H9 (cell line): ENCODE measurements around the gene PCED1A. TPM values are rescaled to one million over a fixed set of nuclear protein-coding genes. Genes with fewer than 3 reads are reported as not detected.

Experiments
- DNase-seq: peaks from one replicate; pipeline ENCODE4 v3.0.0-alpha.2; 2017
- H2AFZ ChIP-seq: one replicate; pipeline ENCODE4 v1.6.1; 2013; ENCODE audit warnings: mild to moderate bottlenecking, low read length, control low read depth, moderate library complexity
- H2AK5ac ChIP-seq: 2 replicates; pipeline ENCODE4 v1.6.1; 2013; ENCODE audit warnings: low read length, control low read depth, mixed read lengths; ENCODE audit not compliant: insufficient read length
- H2BK120ac ChIP-seq: one replicate; pipeline ENCODE4 v1.6.1; 2013; ENCODE audit warnings: low read depth, mild to moderate bottlenecking, low read length, control low read depth, inconsistent platforms; ENCODE audit not compliant: poor library complexity, severe bottlenecking
- H2BK12ac ChIP-seq: 2 replicates; pipeline ENCODE4 v1.6.1; 2013; ENCODE audit warnings: low read length, control low read depth, mixed read lengths, low read depth; ENCODE audit not compliant: insufficient read length
- H2BK15ac ChIP-seq: 2 replicates; pipeline ENCODE4 v1.6.1; 2013; ENCODE audit warnings: low read depth, low read length, control low read depth
- H2BK20ac ChIP-seq: one replicate; pipeline ENCODE4 v1.6.1; 2013; ENCODE audit warnings: low read depth, mild to moderate bottlenecking, low read length, control low read depth, inconsistent platforms; ENCODE audit not compliant: poor library complexity, severe bottlenecking
- H2BK5ac ChIP-seq: 2 replicates; pipeline ENCODE4 v1.6.1; 2013; ENCODE audit warnings: low read length, control low read depth, mixed read lengths; ENCODE audit not compliant: insufficient read length
- H3K14ac ChIP-seq: 2 replicates; pipeline ENCODE4 v1.6.1; 2013; ENCODE audit warnings: low read length, control low read depth; ENCODE audit not compliant: insufficient read depth
- H3K18ac ChIP-seq: 2 replicates; pipeline ENCODE4 v1.6.1; 2013; ENCODE audit warnings: low read depth, mild to moderate bottlenecking, mixed read lengths, low read length, control low read depth; ENCODE audit not compliant: insufficient read length
- H3K23ac ChIP-seq: 2 replicates; pipeline ENCODE4 v1.6.1; 2013; ENCODE audit warnings: low read length, control low read depth, mixed read lengths, low read depth; ENCODE audit not compliant: insufficient read length
- H3K23me2 ChIP-seq: 2 replicates; pipeline ENCODE4 v1.6.1; 2013; ENCODE audit warnings: low read depth, mild to moderate bottlenecking, mixed read lengths, low read length, control low read depth; ENCODE audit not compliant: insufficient read length, poor library complexity, severe bottlenecking
- H3K27ac ChIP-seq: 2 replicates; pipeline ENCODE4 v1.5.1; 2013; ENCODE audit warnings: low read length, control low read depth, mixed read lengths, low read depth; ENCODE audit not compliant: insufficient read length
- H3K27me3 ChIP-seq: 2 replicates; pipeline ENCODE4 v1.6.1; 2013; ENCODE audit warnings: low read length, control low read depth, inconsistent platforms; ENCODE audit not compliant: insufficient read depth
- H3K4ac ChIP-seq: 2 replicates; pipeline ENCODE4 v1.6.1; 2013; ENCODE audit warnings: low read depth, mild to moderate bottlenecking, control low read depth, inconsistent platforms, low read length, moderate library complexity
- H3K4me1 ChIP-seq: 2 replicates; pipeline ENCODE4 v1.6.1; 2013; ENCODE audit warnings: low read length, control low read depth, inconsistent platforms; ENCODE audit not compliant: insufficient read depth
- H3K4me2 ChIP-seq: 2 replicates; pipeline ENCODE4 v1.6.1; 2013; ENCODE audit warnings: low read length, control low read depth, mixed read lengths; ENCODE audit not compliant: insufficient read length, insufficient read depth
- H3K56ac ChIP-seq: 2 replicates; pipeline ENCODE4 v1.6.1; 2013; ENCODE audit warnings: low read depth, mild to moderate bottlenecking, mixed read lengths, low read length, control low read depth; ENCODE audit not compliant: insufficient read length
- H3K79me1 ChIP-seq: 2 replicates; pipeline ENCODE4 v1.6.1; 2013; ENCODE audit warnings: low read depth, mild to moderate bottlenecking, moderate library complexity, low read length, control low read depth, inconsistent platforms; ENCODE audit not compliant: insufficient read depth, poor library complexity, severe bottlenecking
- H3K79me2 ChIP-seq: 2 replicates; pipeline ENCODE4 v1.6.1; 2013; ENCODE audit warnings: low read length, control low read depth, inconsistent platforms; ENCODE audit not compliant: insufficient read depth
- H3K9ac ChIP-seq: 2 replicates; pipeline ENCODE4 v1.6.1; 2013; ENCODE audit warnings: low read length, control low read depth, mixed read lengths; ENCODE audit not compliant: insufficient read length; ENCODE audit errors: extremely low read depth
- H3K9me3 ChIP-seq: one replicate; pipeline ENCODE4 v1.6.1; 2013; ENCODE audit warnings: low read depth, low read length, inconsistent platforms; ENCODE audit not compliant: control insufficient read depth
- H3T11ph ChIP-seq: one replicate; pipeline ENCODE4 v1.6.1; 2013; ENCODE audit warnings: mild to moderate bottlenecking, low read length, control low read depth, inconsistent platforms
- H4K20me1 ChIP-seq: one replicate; pipeline ENCODE4 v1.6.1; 2013; ENCODE audit not compliant: control insufficient read depth, insufficient read length, insufficient read depth
- H4K5ac ChIP-seq: 2 replicates; pipeline ENCODE4 v1.6.1; 2013; ENCODE audit warnings: low read depth, mild to moderate bottlenecking, mixed read lengths, low read length, control low read depth; ENCODE audit not compliant: insufficient read length
- H4K8ac ChIP-seq: replicated peaks from 2 replicates; pipeline ENCODE4 v1.6.1; 2013; ENCODE audit warnings: low read length, control low read depth, mixed read lengths, low read depth; ENCODE audit not compliant: insufficient read length
- H4K91ac ChIP-seq: 2 replicates; pipeline ENCODE4 v1.6.1; 2013; ENCODE audit warnings: low read depth, mild to moderate bottlenecking, moderate library complexity, mixed read lengths, low read length, control low read depth; ENCODE audit not compliant: insufficient read length
- H3K27ac Mint-ChIP-seq, 3 experiments: 2 replicates in 2 of 3; 3 replicates in 1 of 3; pipeline ENCODE4 v1.8.0; 2020 to 2021; ENCODE audit warnings: mixed read lengths in 3 of 3, mild to moderate bottlenecking in 1 of 3, moderate library complexity in 1 of 3
- H3K27me3 Mint-ChIP-seq: 2 replicates; pipeline ENCODE4 v1.8.0; 2021; ENCODE audit warnings: low read depth, mild to moderate bottlenecking, moderate library complexity, mixed read lengths
- H3K36me3 Mint-ChIP-seq, 3 experiments: 2 replicates in 2 of 3; 3 replicates in 1 of 3; pipeline ENCODE4 v1.8.0; 2020 to 2021; ENCODE audit warnings: low read depth in 3 of 3, mixed read lengths in 3 of 3; ENCODE audit not compliant: insufficient read depth in 1 of 3
- H3K4me1 Mint-ChIP-seq, 2 experiments: 2 replicates each; pipeline ENCODE4 v1.8.0; 2020; ENCODE audit warnings: mixed read lengths in 2 of 2
- H3K4me3 Mint-ChIP-seq, 2 experiments: 2 replicates in 1 of 2; 3 replicates in 1 of 2; pipeline ENCODE4 v1.8.0; 2020 to 2021; ENCODE audit warnings: mild to moderate bottlenecking in 2 of 2, mixed read lengths in 2 of 2, moderate library complexity in 1 of 2
- H3K9me3 Mint-ChIP-seq, 2 experiments: 2 replicates in 1 of 2; 3 replicates in 1 of 2; pipeline ENCODE4 v1.8.0; 2020; ENCODE audit warnings: mild to moderate bottlenecking in 2 of 2, mixed read lengths in 2 of 2, moderate library complexity in 1 of 2
- WGBS: extraction: QIAGEN DNeasy Blood & Tissue Kit; methylation state at CpG from one replicate; pipeline ENCODE4 v1.1.7; 2013; ENCODE audit warnings: missing lambda C conversion rate, low lambda C conversion rate, mixed read lengths; ENCODE audit not compliant: insufficient read length; ENCODE audit errors: extremely low coverage; 5-methylcytosine and 5-hydroxymethylcytosine counted together
- total RNA-seq: library from RNA; stranded (reverse); gene quantifications from 2 replicates; pipeline ENCODE4 v1.2.1, GENCODE V29; 2021
- TF ChIP-seq, protein P1 (sequence below): fragments of 200-600 bp; sonication (generic); conservative IDR thresholded peaks from 3 replicates; pipeline ENCODE4 v1.8.0; 2021; ENCODE audit warnings: antibody characterized with exemption, mild to moderate bottlenecking

Gene PCED1A
- total RNA-seq, 1 experiment from 2014 or later, result 30.8 TPM

DNA sequence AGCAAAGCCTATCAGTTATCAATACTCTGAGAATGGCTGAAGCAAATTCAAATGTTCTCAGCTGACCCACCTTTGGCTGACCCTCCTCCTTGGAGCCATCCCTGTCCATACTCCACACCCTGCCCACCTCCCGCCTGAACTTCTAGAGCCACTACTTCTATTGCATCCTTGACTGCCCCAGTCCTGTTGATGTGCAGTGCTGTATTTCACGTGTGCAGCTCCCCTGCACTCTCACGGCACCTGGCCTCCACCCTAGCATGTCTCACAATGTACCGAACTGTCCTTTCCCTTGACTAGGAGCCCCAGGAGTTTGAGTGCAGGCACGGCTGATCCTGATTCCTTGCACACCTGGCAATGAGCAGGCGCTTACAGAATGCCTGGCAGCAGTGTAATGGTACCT, 47.0 kb downstream of the PCED1A start:
- H3K36me3 Mint-ChIP-seq, result peaks cover 22 to 50% (median 33%) of the 10 kb centered on the region in 3 experiments
- H3K27me3 Mint-ChIP-seq, result peaks cover 13% of the 10 kb centered on the region
- Histone ChIP-seq H3K18ac (no peak overlapping the region), H2BK12ac (no peak overlapping the region), H2BK5ac (no peak overlapping the region), H3K4ac (no peak overlapping the region), H2BK20ac (no peak overlapping the region), H3K27ac (no peak overlapping the region), H2AFZ (no peak overlapping the region), H3K23me2 (no peaks in the 10 kb centered on the region), H3K23ac (no peak overlapping the region), H3K4me2 (no peak overlapping the region), H3K9me3 (no peaks in the 10 kb centered on the region), H4K5ac (no peak overlapping the region), H3K56ac (no peak overlapping the region), H3K4me1 (no peaks in the 10 kb centered on the region), H2AK5ac (no peak overlapping the region), H2BK15ac (no peak overlapping the region), H2BK120ac (no peak overlapping the region), H4K20me1 (no peaks in the 10 kb centered on the region), H3K79me1 (no peaks in the 10 kb centered on the region), H4K8ac (no peak overlapping the region), H4K91ac (no peak overlapping the region), H3K79me2 (no peaks in the 10 kb centered on the region), H3T11ph (no peak overlapping the region), H3K9ac (no peak overlapping the region), H3K14ac (no peak overlapping the region), H3K27me3 (no peaks in the 10 kb centered on the region)
- H3K9me3 Mint-ChIP-seq, result peaks cover 0 to 3% of the 10 kb centered on the region in 2 experiments; a peak in 1 of 5 replicates
- TF ChIP-seq, protein P1, sequence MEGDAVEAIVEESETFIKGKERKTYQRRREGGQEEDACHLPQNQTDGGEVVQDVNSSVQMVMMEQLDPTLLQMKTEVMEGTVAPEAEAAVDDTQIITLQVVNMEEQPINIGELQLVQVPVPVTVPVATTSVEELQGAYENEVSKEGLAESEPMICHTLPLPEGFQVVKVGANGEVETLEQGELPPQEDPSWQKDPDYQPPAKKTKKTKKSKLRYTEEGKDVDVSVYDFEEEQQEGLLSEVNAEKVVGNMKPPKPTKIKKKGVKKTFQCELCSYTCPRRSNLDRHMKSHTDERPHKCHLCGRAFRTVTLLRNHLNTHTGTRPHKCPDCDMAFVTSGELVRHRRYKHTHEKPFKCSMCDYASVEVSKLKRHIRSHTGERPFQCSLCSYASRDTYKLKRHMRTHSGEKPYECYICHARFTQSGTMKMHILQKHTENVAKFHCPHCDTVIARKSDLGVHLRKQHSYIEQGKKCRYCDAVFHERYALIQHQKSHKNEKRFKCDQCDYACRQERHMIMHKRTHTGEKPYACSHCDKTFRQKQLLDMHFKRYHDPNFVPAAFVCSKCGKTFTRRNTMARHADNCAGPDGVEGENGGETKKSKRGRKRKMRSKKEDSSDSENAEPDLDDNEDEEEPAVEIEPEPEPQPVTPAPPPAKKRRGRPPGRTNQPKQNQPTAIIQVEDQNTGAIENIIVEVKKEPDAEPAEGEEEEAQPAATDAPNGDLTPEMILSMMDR, result no peak
- no peaks in the 10 kb centered on the region for H3K4me1 Mint-ChIP-seq
- no peak overlapping the region for H3K4me3 Mint-ChIP-seq
- no CpG with 5 or more reads among the region's 6 CpGs for WGBS
- no peak overlapping the region; a peak in 1 of 7 replicates for H3K27ac Mint-ChIP-seq
- DNase-seq, result no peak

Other genes with a start within 250 kb of the PCED1A start
- gene NOP56, start 188.0 kb downstream of the PCED1A start, total RNA-seq, result 756 and 774 TPM in 2 replicates
- gene IDH3B, start 176.4 kb downstream of the PCED1A start, total RNA-seq, result 114 and 122 TPM in 2 replicates
- gene EBF4, start 147.9 kb downstream of the PCED1A start, total RNA-seq, result 3.9 and 4.3 TPM in 2 replicates
- 69.0 and 70.0 TPM in 2 replicates for gene CPXM1, start 40.0 kb downstream of the PCED1A start, total RNA-seq
- not detected in 2 replicates for gene C20orf141, start 25.7 kb downstream of the PCED1A start, total RNA-seq
- gene TMEM239, start 24.3 kb downstream of the PCED1A start, total RNA-seq, result not detected in 2 replicates
- gene VPS16, start 90 bp upstream of the PCED1A start, total RNA-seq, result 31.6 and 32.1 TPM in 2 replicates
- gene PTPRA, start 32.8 kb upstream of the PCED1A start, total RNA-seq, result 45.2 and 47.8 TPM in 2 replicates
- 0.50 and 1.1 TPM in 2 replicates for gene GNRH2, start 203.0 kb upstream of the PCED1A start, total RNA-seq
- 97.6 and 102 TPM in 2 replicates for gene MRPS26, start 205.4 kb upstream of the PCED1A start, total RNA-seq
- gene OXT, start 231.0 kb upstream of the PCED1A start, total RNA-seq, result 0.64 TPM in 1 of 2 replicates, not detected in the other
- gene AVP, start 244.1 kb upstream of the PCED1A start, total RNA-seq, result not detected in 2 replicates